ENCODE results near the gene TUBGCP3. TPM values are rescaled to one million over a fixed set of nuclear protein-coding genes. Genes with fewer than 3 reads are reported as not detected.
A peak's percentile ranks its signal among the peaks of the same experiment; 100 is the strongest.

The TUBGCP3 gene
- total and polyA plus RNA-seq, 9 of the 15 experiments (the other 6 are each of a cell fraction or from before 2014, with no cell fraction given) = 3.0 to 24.8 (median 15.2) TPM

GRCh38 chr13:112629161-112629560 lies 41.2 kb upstream of the TUBGCP3 start:
- WGBS (ENCODE audit: insufficient coverage, low coverage, missing lambda C conversion rate) = 19% methylated on average over 3 of the region's 8 CpGs
- POLR2A ChIA-PET = interaction anchor here (0.6 kb wide), 1 partner anchor 240 kb away, joined by 3 read pairs; no protein-coding TSS in a partner anchor
- Histone ChIP-seq H4K20me1 (replicated peaks; ENCODE audit: control insufficient read depth, insufficient read depth, low read length) (no peaks in the 10 kb centered on the region), H3K4me1 (replicated peaks in 1 of 2; ENCODE audit: control insufficient read depth in 2 of 2, insufficient read depth in 2 of 2, low read length in 2 of 2) (peaks cover 0 to 4% of the 10 kb centered on the region in 2 experiments; a peak in 1 of 5 replicates), H2AFZ (ENCODE audit: low read depth, low read length) (peak overlapping the region; percentile 72), H3K79me2 (ENCODE audit: control insufficient read depth, insufficient read depth, low read length) (no peaks in the 10 kb centered on the region), H3K9me3 (replicated peaks; ENCODE audit: control insufficient read depth, insufficient read depth, low read depth, low read length) (no peaks in the 10 kb centered on the region), H3K36me3 (ENCODE audit: control insufficient read depth, insufficient read depth, low read length) (no peaks in the 10 kb centered on the region), H3K4me2 (ENCODE audit: insufficient read depth, low read length) (peak overlapping the region; percentile 38; the same call in 1 of the 2 replicates), H3K9ac (ENCODE audit: insufficient read depth in 1 of 2, low read depth in 2 of 2, low read length in 2 of 2) (no peak overlapping the region), H3K27me3 (ENCODE audit: control insufficient read depth in 2 of 2, insufficient read depth in 2 of 2, low read length in 2 of 2) (peaks cover 9 to 34% of the 10 kb centered on the region in 2 experiments; a peak in 4 of 5 replicates), H3K4me3 (no peak overlapping the region), H3K9me1 (ENCODE audit: control insufficient read depth, insufficient read depth, low read length) (no peaks in the 10 kb centered on the region), H3K27ac (ENCODE audit: extremely low read depth, low read depth, low read length) (no peak overlapping the region)
- in situ Hi-C loops (cut with MboI) (no loop called here), intact Hi-C loops (cut with micrococcal nuclease) (no loop called here)
- ATAC-seq = peak; percentile 41; the same call in 1 of the 3 replicates
- FAIRE-seq = no peak
- no TSS peak for BruUV-seq (replicated peaks)
- no peak for DNase-seq (ENCODE audit: extremely low read depth in 1 of 4, low spot score in 3 of 4)
- CTCF ChIA-PET (ENCODE audit: low intra/inter-chr PET ratio) = interaction anchor here (0.7 kb wide), 1 partner anchor 205 kb away, joined by 3 read pairs; no protein-coding TSS in a partner anchor
- no peak for TF ChIP-seq MCM7 (IDR thresholded peaks at IDR 0.05)
- no peak for TF ChIP-seq SRF (CRISPR knock-in tag; IDR thresholded peaks at IDR 0.05)
- no peak for TF ChIP-seq PRDM10 (IDR thresholded peaks at IDR 0.05; ENCODE audit: partially characterized antibody)
- TF ChIP-seq HNRNPH1 (optimal IDR thresholded peaks at IDR 0.05; ENCODE audit: low read depth, low read length) = no peak
- TF ChIP-seq ZNF696 (CRISPR knock-in tag; conservative IDR thresholded peaks at IDR 0.05) = no peak
- no peak for TF ChIP-seq STAT5A (IDR thresholded peaks at IDR 0.05; ENCODE audit: borderline replicate concordance, low read length)
- no peak for TF ChIP-seq ZNF699 (CRISPR knock-in tag; IDR thresholded peaks at IDR 0.05; ENCODE audit: insufficient replicate concordance)
- peak; percentile 52; the same call in 1 of the 2 replicates for TF ChIP-seq EHMT2 (IDR thresholded peaks at IDR 0.05)
- no peak for TF ChIP-seq BRD9 (IDR thresholded peaks at IDR 0.05; ENCODE audit: low read depth, partially characterized antibody)
- 0 out of 2 replicates have a peak, but pooled peaks have one; percentile 23 for TF ChIP-seq ZNF407 (IDR thresholded peaks at IDR 0.05; ENCODE audit: low read depth)
- TF ChIP-seq GABPA (tag; conservative IDR thresholded peaks at IDR 0.05; ENCODE audit: low read depth) = peak; percentile 80
